OCI-LY1 (cell line): ENCODE measurements around the gene DYNLT1.

ENCODE experiments used
- EZH2 ChIP-seq: fragments of 200-600 bp; sonication (generic), shearing (Covaris generic); IDR thresholded peaks from 2 replicates; pipeline ENCODE4 v1.8.0; 2017; ENCODE audit warnings: borderline replicate concordance, mixed run types, mild to moderate bottlenecking, antibody characterized with exemption, low read length, moderate library complexity, mixed read lengths
- TF ChIP-seq, protein P1 (sequence below): fragments of 200-600 bp; sonication (generic), shearing (Covaris generic); IDR thresholded peaks from 2 replicates; pipeline ENCODE4 v1.5.1; 2017; ENCODE audit warnings: mild to moderate bottlenecking, antibody characterized with exemption, low read length, moderate library complexity, mixed read lengths

DNA sequence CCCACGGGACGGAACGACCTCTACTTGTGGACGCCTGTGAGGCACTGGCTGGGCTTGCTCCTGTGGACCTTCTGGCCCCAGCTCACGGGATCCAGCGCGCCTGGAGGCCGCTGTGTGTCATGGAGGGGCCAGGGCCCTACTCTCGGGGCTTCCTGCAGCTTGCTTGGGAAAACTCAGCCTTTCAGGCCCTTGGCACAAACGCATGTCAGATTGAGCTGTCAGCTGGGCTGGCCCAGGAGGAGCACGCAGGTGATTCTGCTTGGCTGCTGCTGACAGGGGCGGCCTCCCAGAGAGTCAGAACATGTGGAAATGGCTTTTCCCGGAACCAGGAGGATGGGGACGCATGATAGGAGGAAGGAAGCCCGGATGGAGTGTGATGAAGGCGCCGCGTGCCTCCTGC, 44.9 kb downstream of the DYNLT1 start:
- TF ChIP-seq, protein P1, sequence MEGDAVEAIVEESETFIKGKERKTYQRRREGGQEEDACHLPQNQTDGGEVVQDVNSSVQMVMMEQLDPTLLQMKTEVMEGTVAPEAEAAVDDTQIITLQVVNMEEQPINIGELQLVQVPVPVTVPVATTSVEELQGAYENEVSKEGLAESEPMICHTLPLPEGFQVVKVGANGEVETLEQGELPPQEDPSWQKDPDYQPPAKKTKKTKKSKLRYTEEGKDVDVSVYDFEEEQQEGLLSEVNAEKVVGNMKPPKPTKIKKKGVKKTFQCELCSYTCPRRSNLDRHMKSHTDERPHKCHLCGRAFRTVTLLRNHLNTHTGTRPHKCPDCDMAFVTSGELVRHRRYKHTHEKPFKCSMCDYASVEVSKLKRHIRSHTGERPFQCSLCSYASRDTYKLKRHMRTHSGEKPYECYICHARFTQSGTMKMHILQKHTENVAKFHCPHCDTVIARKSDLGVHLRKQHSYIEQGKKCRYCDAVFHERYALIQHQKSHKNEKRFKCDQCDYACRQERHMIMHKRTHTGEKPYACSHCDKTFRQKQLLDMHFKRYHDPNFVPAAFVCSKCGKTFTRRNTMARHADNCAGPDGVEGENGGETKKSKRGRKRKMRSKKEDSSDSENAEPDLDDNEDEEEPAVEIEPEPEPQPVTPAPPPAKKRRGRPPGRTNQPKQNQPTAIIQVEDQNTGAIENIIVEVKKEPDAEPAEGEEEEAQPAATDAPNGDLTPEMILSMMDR = no peak
- no peak for TF ChIP-seq EZH2
